ENCODE results near the gene ARSG.

- TF ChIP-seq PBX3 (IDR thresholded peaks at IDR 0.05) (no peak), EZH2phosphoT487 (IDR thresholded peaks at IDR 0.05; ENCODE audit: borderline replicate concordance, low read depth) (no peak), USF1 (IDR thresholded peaks at IDR 0.05; ENCODE audit: borderline replicate concordance, low read depth) (no peak), USF2 (IDR thresholded peaks at IDR 0.05; ENCODE audit: borderline replicate concordance, low read depth, low read length) (no peak), FOXM1 (IDR thresholded peaks at IDR 0.05; ENCODE audit: low read depth) (no peak)
These were observed 16.1 kb downstream of the ARSG start for GRCh38 chr17:68307443-68307842.

Measured in SK-N-SH (cell line).